Fibroblast of mammary gland (primary cell): ENCODE measurements around the gene OTC.

Experiments
- DNase-seq: peaks from one replicate; pipeline ENCODE4 v3.0.0-alpha.2; 2010; ENCODE audit warnings: low read depth
- H3K4me3 ChIP-seq: 2 replicates; pipeline ENCODE4 v1.5.1; 2011; ENCODE audit warnings: low read depth, mild to moderate bottlenecking, low read length, moderate library complexity; ENCODE audit not compliant: control insufficient read depth
- CTCF ChIP-seq: conservative IDR thresholded peaks from 2 replicates; pipeline ENCODE4 v1.5.1; 2011; ENCODE audit warnings: low read depth, low read length, inconsistent platforms; ENCODE audit not compliant: control insufficient read depth, insufficient read depth

OTC gene

GRCh38 chrX:38352362-38352761, at the start of gene OTC:
OTC (plus strand) TSS chrX:38352604; CDS start chrX:38352697, 93 bp downstream.
- TF ChIP-seq CTCF: no peak

GRCh38 chrX:38304010-38304409, 48.4 kb upstream of the OTC start:
- no peak overlapping the region for H3K4me3 ChIP-seq
- TF ChIP-seq CTCF: peak; percentile 44
- DNase-seq: peak; percentile 52

More at GRCh38 chrX:38352362-38352761, at the start of gene OTC:
- DNase-seq: no peak
- no peak within 1 kb of the TSS for H3K4me3 ChIP-seq

GRCh38 chrX:38305971-38306370, 46.4 kb upstream of the OTC start:
- H3K4me3 ChIP-seq: no peak overlapping the region
- peak; percentile 28 for TF ChIP-seq CTCF
- DNase-seq: peak; percentile 92

- H3K4me3 ChIP-seq: no peak overlapping the region
- TF ChIP-seq CTCF: no peak
- no peak for DNase-seq
Observed at GRCh38 chrX:38311743-38312142, 40.7 kb upstream of the OTC start.

- DNase-seq: peak; percentile 92
- no peak overlapping the region for H3K4me3 ChIP-seq
- no peak for TF ChIP-seq CTCF
Observed at GRCh38 chrX:38312436-38312835, 40.0 kb upstream of the OTC start.

GRCh38 chrX:38313190-38313589, 39.2 kb upstream of the OTC start:
- no peak for TF ChIP-seq CTCF
- H3K4me3 ChIP-seq: no peak overlapping the region
- DNase-seq: peak; percentile 68

GRCh38 chrX:38315186-38315585, 37.2 kb upstream of the OTC start:
- H3K4me3 ChIP-seq: no peak overlapping the region
- no peak for DNase-seq
- TF ChIP-seq CTCF: no peak
